CD4-positive, alpha-beta memory T cell (primary cell): ENCODE results near the gene TK2. TPM values are rescaled to one million over a fixed set of nuclear protein-coding genes. Genes with fewer than 3 reads are reported as not detected.

Source experiments
- CTCF ChIA-PET: fragments of 350-600 bp; sonication (Branson Sonifier 250); formaldehyde crosslinking; loops from one replicate; lab custom pipeline; 2021; ENCODE audit warnings: inconsistent platforms; ENCODE audit not compliant: partially characterized antibody; lab: Charles Lee
- POLR2A ChIA-PET: fragments of 350-600 bp; sonication (Branson Sonifier 250); formaldehyde crosslinking; loops from one replicate; lab custom pipeline; 2021; ENCODE audit not compliant: partially characterized antibody; lab: Charles Lee
- DNase-seq, 5 donors: peaks; one replicate each; pipeline versions ENCODE4 v3.0.0 to v3.0.0-alpha.2; 2020 to 2022; ENCODE audit warnings: mixed read lengths in 1 of 5
- H3K27ac ChIP-seq: one replicate; pipeline ENCODE4 v1.7.0; 2013; ENCODE audit warnings: low read depth, low read length
- H3K27me3 ChIP-seq: 2 replicates; pipeline ENCODE4 v1.7.0; 2013; ENCODE audit warnings: mild to moderate bottlenecking, low read length, moderate library complexity; ENCODE audit not compliant: insufficient read depth
- H3K36me3 ChIP-seq: 2 replicates; pipeline ENCODE4 v1.7.0; 2013; ENCODE audit warnings: mild to moderate bottlenecking, low read length, moderate library complexity; ENCODE audit not compliant: insufficient read depth
- H3K4me1 ChIP-seq: 2 replicates; pipeline ENCODE4 v1.7.0; 2013; ENCODE audit warnings: mild to moderate bottlenecking, low read length, moderate library complexity; ENCODE audit not compliant: insufficient read depth
- H3K4me3 ChIP-seq, 2 donors: one replicate each; pipeline ENCODE4 v1.7.0; 2013; ENCODE audit warnings: low read length in 2 of 2, mild to moderate bottlenecking in 1 of 2
- H3K9me3 ChIP-seq, 2 donors: one replicate each; pipeline ENCODE4 v1.7.0; 2013; ENCODE audit warnings: low read length in 2 of 2, control low read depth in 1 of 2; ENCODE audit not compliant: control insufficient read depth in 1 of 2
- H3K27ac Mint-ChIP-seq, 7 donors: one replicate each; pipeline ENCODE4 v1.8.0; 2020 to 2021; ENCODE audit warnings: mixed read lengths in 7 of 7, mild to moderate bottlenecking in 6 of 7, inconsistent platforms in 3 of 7, moderate library complexity in 3 of 7
- H3K27me3 Mint-ChIP-seq, 2 donors: one replicate each; pipeline ENCODE4 v1.8.0; 2020 to 2021; ENCODE audit warnings: mixed read lengths in 2 of 2
- H3K36me3 Mint-ChIP-seq, 2 donors: one replicate each; pipeline ENCODE4 v1.8.0; 2020 to 2021; ENCODE audit warnings: mixed read lengths in 2 of 2, inconsistent platforms in 1 of 2, mild to moderate bottlenecking in 1 of 2
- H3K4me1 Mint-ChIP-seq, 4 donors: one replicate each; pipeline ENCODE4 v1.8.0; 2020 to 2021; ENCODE audit warnings: mixed read lengths in 4 of 4, mild to moderate bottlenecking in 1 of 4
- H3K4me3 Mint-ChIP-seq, 8 donors: one replicate each; pipeline ENCODE4 v1.8.0; 2020 to 2021; ENCODE audit warnings: mixed read lengths in 8 of 8, mild to moderate bottlenecking in 7 of 8, moderate library complexity in 6 of 8, inconsistent platforms in 3 of 8
- H3K9me3 Mint-ChIP-seq, 8 donors: one replicate each; pipeline ENCODE4 v1.8.0; 2020 to 2021; ENCODE audit warnings: mixed read lengths in 8 of 8, mild to moderate bottlenecking in 5 of 8, inconsistent platforms in 3 of 8, moderate library complexity in 1 of 8
- intact Hi-C: fragments of 100-400 bp; cut with micrococcal nuclease; formaldehyde crosslinking; loops from one replicate; pipeline ENCODE4 v1.15.1; 2023
- polyA plus RNA-seq, 2 donors: library from polyadenylated mRNA; unstranded; fragments of 300-500 nt; fragmentation: Illumina TruSeq; gene quantifications; one replicate each; pipeline ENCODE4 v1.2.3, GENCODE V29; 2021
- total RNA-seq, 2 experiments: library from RNA; stranded (reverse); gene quantifications; one replicate each; pipeline ENCODE4 v1.2.3, GENCODE V29; 2021

The TK2 gene
- total and polyA plus RNA-seq, 4 experiments from 2014 or later: 3.9 to 10.2 (median 7.4) TPM

DNA sequence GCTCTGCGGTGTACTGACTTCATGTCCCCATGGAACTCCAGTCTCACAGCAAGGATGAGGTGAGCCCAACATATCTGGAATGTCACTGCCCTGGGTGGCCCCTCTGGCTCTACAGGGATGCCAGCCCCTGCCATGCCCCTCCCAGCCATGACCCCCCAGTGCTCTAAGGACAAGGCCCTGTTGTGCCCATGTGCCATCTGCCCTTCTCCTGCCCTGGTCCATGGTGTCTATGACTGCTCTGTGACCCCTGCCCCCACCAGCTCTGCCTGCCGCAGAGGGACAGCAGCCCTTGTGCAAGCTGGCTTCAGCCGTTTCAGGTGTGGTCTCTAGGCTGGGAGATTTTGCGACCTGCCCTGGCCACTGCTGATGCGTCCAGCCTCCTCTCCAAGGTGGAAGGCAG is 40.3 kb downstream of the TK2 start:
- H3K36me3 Mint-ChIP-seq: peaks cover 0 to 5% of the 10 kb centered on the region in 2 donors
- Histone ChIP-seq H3K4me3 (no peak overlapping the region), H3K27me3 (no peaks in the 10 kb centered on the region), H3K9me3 (no peaks in the 10 kb centered on the region), H3K36me3 (no peaks in the 10 kb centered on the region), H3K27ac (no peak overlapping the region), H3K4me1 (peaks cover 19% of the 10 kb centered on the region)
- H3K27ac Mint-ChIP-seq: peak overlapping the region in 1 of 7 donors; percentile 35
- no peaks in the 10 kb centered on the region for H3K9me3 Mint-ChIP-seq
- ChIA-PET CTCF (interaction anchor here (0.7 to 4.3 kb wide), 7 partner anchors 29 to 104 kb away, joined by 3 to 27 read pairs (median 5); no protein-coding TSS in a partner anchor), POLR2A (interaction anchor here (0.9 to 3.5 kb wide), 6 partner anchors 12 to 94 kb away, joined by 3 to 20 read pairs (median 5); partner anchors contain the start of gene CKLF)
- H3K27me3 Mint-ChIP-seq: no peaks in the 10 kb centered on the region
- no peak for DNase-seq
- peaks cover 6 to 28% (median 12%) of the 10 kb centered on the region in 4 donors for H3K4me1 Mint-ChIP-seq
- no peak overlapping the region for H3K4me3 Mint-ChIP-seq
- intact Hi-C loops: no loop called here

DNA sequence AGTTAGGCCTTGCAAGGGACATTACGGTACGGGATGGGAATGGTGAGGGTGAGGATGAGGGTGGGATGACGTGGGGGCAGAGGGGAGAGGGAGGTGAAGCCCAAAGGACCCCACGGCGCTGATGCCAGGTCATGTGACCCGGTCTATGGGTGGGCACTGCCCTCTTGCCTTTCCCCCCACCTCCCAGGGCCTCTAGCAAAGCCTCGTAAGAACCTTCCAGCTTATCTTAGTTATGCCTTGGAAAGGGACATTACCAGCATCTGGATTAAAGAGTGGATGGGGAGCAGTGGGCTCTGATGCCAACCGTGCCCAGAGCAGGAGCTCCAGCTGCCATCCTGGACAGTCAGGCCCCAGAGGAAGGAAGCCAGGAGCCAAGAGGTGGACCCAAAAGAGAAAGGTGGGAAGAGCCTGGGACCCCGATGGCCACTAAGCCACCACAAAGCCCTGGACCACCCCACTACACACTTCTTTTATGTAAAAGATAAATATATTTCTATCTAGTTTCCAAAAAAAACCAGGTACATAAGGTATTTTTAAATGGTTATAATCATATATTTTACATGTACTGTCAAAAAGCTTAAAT is 40.9 kb downstream of the TK2 start:
- no peak overlapping the region for H3K4me3 Mint-ChIP-seq
- H3K27ac ChIP-seq: no peak overlapping the region
- H3K9me3 ChIP-seq: no peaks in the 10 kb centered on the region
- H3K27me3 Mint-ChIP-seq: no peaks in the 10 kb centered on the region
- H3K27ac Mint-ChIP-seq: peak overlapping the region in 1 of 7 donors; percentile 41
- H3K36me3 Mint-ChIP-seq: peaks cover 0 to 5% of the 10 kb centered on the region in 2 donors
- no peaks in the 10 kb centered on the region for H3K27me3 ChIP-seq
- peaks cover 19% of the 10 kb centered on the region for H3K4me1 ChIP-seq
- H3K36me3 ChIP-seq: no peaks in the 10 kb centered on the region
- peaks cover 6 to 28% (median 11%) of the 10 kb centered on the region in 4 donors for H3K4me1 Mint-ChIP-seq
- ChIA-PET CTCF (interaction anchor here (0.6 to 4.3 kb wide), 9 partner anchors 27 to 101 kb away, joined by 3 to 27 read pairs (median 3); no protein-coding TSS in a partner anchor), POLR2A (interaction anchor here (0.9 to 3.1 kb wide), 5 partner anchors 12 to 95 kb away, joined by 3 to 16 read pairs (median 5); partner anchors contain the start of gene CKLF)
- no peaks in the 10 kb centered on the region for H3K9me3 Mint-ChIP-seq
- no peak overlapping the region for H3K4me3 ChIP-seq
- intact Hi-C loops: no loop called here
- DNase-seq: no peak

DNA sequence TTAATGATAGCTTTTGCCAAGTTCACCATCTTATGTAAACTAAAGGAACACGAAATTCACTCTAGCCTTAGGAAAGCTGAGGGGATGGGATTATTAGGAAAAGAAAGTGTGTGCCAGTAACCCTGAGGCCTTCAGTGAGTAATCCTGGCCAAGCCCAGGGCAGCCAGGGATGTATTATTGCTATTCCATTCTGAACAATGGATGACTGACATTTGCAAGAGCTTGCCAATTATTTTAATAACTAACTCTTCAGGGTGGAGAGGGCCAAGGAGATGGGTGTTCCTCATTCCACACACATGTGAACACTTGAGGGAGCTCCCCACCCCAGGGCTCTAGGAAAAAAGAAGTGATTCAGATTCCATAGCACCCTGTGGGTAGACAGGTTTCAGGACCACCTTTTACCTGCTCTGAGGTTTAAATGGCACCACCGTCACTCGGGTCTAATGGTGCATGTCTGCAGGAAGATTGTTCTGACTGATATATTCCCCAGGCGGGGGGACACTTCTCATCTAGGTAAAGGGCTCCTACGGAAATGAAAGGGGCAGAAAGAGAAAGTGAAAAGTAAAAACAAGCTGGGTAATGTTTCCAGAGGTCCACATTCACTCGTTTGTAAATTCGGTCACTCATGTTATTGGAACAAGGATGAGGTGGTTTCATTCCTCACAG is 41.5 kb downstream of the TK2 start:
- H3K4me1 Mint-ChIP-seq: peaks cover 6 to 24% (median 11%) of the 10 kb centered on the region in 4 donors
- no peaks in the 10 kb centered on the region for H3K9me3 ChIP-seq
- ChIA-PET POLR2A (interaction anchor here (1.5 to 3.1 kb wide), 3 partner anchors 13 to 44 kb away, joined by 5 to 16 read pairs (median 5); partner anchors contain the start of gene CKLF), CTCF (interaction anchor here (0.6 to 2.7 kb wide), 7 partner anchors 26 to 103 kb away, joined by 3 to 16 read pairs (median 3); no protein-coding TSS in a partner anchor)
- H3K4me3 ChIP-seq: no peak overlapping the region
- no peak overlapping the region for H3K27ac Mint-ChIP-seq
- no peaks in the 10 kb centered on the region for H3K36me3 ChIP-seq
- no peaks in the 10 kb centered on the region for H3K9me3 Mint-ChIP-seq
- no peak overlapping the region for H3K4me3 Mint-ChIP-seq
- H3K36me3 Mint-ChIP-seq: peaks cover 0 to 5% of the 10 kb centered on the region in 2 donors
- peaks cover 17% of the 10 kb centered on the region for H3K4me1 ChIP-seq
- H3K27me3 ChIP-seq: no peaks in the 10 kb centered on the region
- no peak overlapping the region for H3K27ac ChIP-seq
- intact Hi-C loops: no loop called here
- no peaks in the 10 kb centered on the region for H3K27me3 Mint-ChIP-seq
- no peak for DNase-seq

DNA sequence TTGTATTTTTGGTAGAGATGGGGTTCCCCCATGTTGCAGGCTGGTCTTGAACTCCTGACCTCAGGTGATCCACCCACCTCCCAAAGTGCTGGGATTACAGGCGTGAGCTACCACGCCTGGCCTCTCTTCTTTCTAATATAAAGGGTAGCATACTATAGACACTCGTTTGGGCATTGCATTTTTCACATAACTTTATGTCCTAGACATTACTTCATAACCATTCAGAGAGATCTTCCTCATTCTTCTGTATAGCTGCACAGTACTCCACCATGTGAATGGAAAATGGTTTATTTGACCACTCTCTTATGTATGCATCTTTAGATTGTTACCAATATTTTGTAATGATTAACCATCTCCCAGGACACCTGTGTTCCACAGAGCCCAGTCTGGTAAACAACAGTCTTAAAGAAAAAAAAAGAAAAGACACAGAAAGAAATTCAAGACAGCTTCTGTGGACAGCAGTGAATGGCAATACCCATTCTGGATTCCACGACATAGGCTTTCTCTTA is 42.1 kb downstream of the TK2 start:
- intact Hi-C loops: no loop called here
- CTCF ChIA-PET: interaction anchor here (0.8 to 2.7 kb wide), 5 partner anchors 25 to 103 kb away, joined by 3 to 16 read pairs (median 4); no protein-coding TSS in a partner anchor
- no peaks in the 10 kb centered on the region for H3K9me3 Mint-ChIP-seq

DNA sequence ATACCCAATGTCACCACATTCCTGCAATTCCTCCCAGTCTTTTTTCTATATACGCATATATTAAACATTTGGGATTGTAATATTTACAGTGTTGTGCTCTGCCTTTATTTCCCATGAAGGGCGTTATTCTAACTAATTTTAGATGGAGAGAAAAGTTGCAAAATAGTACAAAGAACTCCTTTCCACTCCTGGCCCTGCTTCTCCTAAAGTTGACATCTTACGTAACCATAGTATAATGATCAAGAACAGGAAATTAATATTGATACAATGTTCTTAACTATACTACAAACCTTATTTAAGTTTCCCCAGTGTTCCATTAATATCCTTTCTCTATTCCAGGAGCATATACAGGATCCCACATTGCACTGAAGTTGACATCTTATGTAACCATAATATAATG is 46.3 kb downstream of the TK2 start:
- Histone ChIP-seq H3K27ac (no peak overlapping the region), H3K9me3 (no peaks in the 10 kb centered on the region), H3K27me3 (no peaks in the 10 kb centered on the region), H3K4me3 (no peak overlapping the region), H3K4me1 (no peaks in the 10 kb centered on the region), H3K36me3 (no peaks in the 10 kb centered on the region)
- CTCF ChIA-PET: no interaction called here
- DNase-seq: no peak
- Mint-ChIP-seq H3K9me3 (no peaks in the 10 kb centered on the region), H3K4me3 (peak overlapping the region in 1 of 8 donors; percentile 18), H3K27ac (no peak overlapping the region), H3K4me1 (peaks cover 0 to 3% (median 1%) of the 10 kb centered on the region in 4 donors), H3K27me3 (no peaks in the 10 kb centered on the region), H3K36me3 (peaks cover 0 to 5% of the 10 kb centered on the region in 2 donors)
- POLR2A ChIA-PET: no interaction called here
- intact Hi-C loops: no loop called here

More for the DNA sequence above, 42.1 kb downstream of the TK2 start:
- Mint-ChIP-seq H3K27me3 (no peaks in the 10 kb centered on the region), H3K27ac (no peak overlapping the region), H3K36me3 (peaks cover 0 to 5% of the 10 kb centered on the region in 2 donors), H3K4me1 (peaks cover 5 to 18% (median 9%) of the 10 kb centered on the region in 4 donors), H3K4me3 (no peak overlapping the region)
- Histone ChIP-seq H3K27me3 (no peaks in the 10 kb centered on the region), H3K36me3 (no peaks in the 10 kb centered on the region), H3K4me1 (peaks cover 12% of the 10 kb centered on the region), H3K9me3 (no peaks in the 10 kb centered on the region), H3K4me3 (no peak overlapping the region), H3K27ac (no peak overlapping the region)
- DNase-seq: no peak
- POLR2A ChIA-PET: interaction anchor here (1.5 to 3.1 kb wide), 3 partner anchors 14 to 45 kb away, joined by 5 to 16 read pairs (median 5); partner anchors contain the start of gene CKLF

DNA sequence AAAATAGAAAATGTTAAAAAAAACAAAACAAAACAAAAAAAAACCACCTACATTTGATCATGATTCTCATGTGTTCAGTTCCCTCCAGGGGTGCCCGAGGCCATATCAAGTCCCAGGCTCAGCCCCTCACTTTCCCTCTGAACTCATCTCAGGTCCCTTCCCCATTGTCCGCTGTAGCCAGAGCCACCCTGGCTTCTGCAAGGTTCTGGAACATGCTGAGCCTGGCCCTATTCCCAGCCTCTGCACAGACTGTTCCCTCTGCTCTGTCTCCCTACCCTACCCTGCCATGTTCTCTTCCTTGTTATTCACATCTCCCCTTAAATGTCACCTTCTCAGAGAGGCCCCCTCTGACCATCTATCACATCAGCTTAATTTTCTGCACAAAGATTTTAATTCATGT is 46.9 kb downstream of the TK2 start:
- Histone ChIP-seq H3K36me3 (no peaks in the 10 kb centered on the region), H3K4me3 (no peak overlapping the region), H3K27ac (no peak overlapping the region), H3K9me3 (no peaks in the 10 kb centered on the region), H3K27me3 (no peaks in the 10 kb centered on the region), H3K4me1 (no peaks in the 10 kb centered on the region)
- DNase-seq: no peak
- no peak overlapping the region for H3K4me3 Mint-ChIP-seq
- CTCF ChIA-PET: interaction anchor here (0.9 kb wide), 1 partner anchor 229 kb away, joined by 3 read pairs; no protein-coding TSS in a partner anchor
- no peaks in the 10 kb centered on the region for H3K27me3 Mint-ChIP-seq
- H3K27ac Mint-ChIP-seq: peak overlapping the region in 1 of 7 donors; percentile 2
- POLR2A ChIA-PET: no interaction called here
- H3K36me3 Mint-ChIP-seq: peaks cover 0 to 5% of the 10 kb centered on the region in 2 donors
- no peaks in the 10 kb centered on the region for H3K9me3 Mint-ChIP-seq
- intact Hi-C loops: no loop called here
- H3K4me1 Mint-ChIP-seq: peaks cover 0 to 3% (median 1%) of the 10 kb centered on the region in 4 donors
